Fibroblast of lung (primary cell): Measurements from ENCODE around the gene SERP1. TPM values are rescaled to one million over a fixed set of nuclear protein-coding genes. Genes with fewer than 3 reads are reported as not detected.

Source experiments
- DNase-seq, 2 donors: peaks; one replicate each; pipeline versions ENCODE4 v3.0.0 to v3.0.0-alpha.2; 2010; ENCODE audit warnings: low read depth in 2 of 2
- H2AFZ ChIP-seq: 2 replicates; pipeline ENCODE4 v1.5.1; 2012; ENCODE audit warnings: low read length, control low read depth, inconsistent platforms
- H3K27ac ChIP-seq: 2 replicates; pipeline ENCODE4 v1.5.1; 2011; ENCODE audit warnings: low read length, control low read depth; ENCODE audit not compliant: insufficient read depth
- H3K27me3 ChIP-seq: 2 replicates; pipeline ENCODE4 v1.5.1; 2011; ENCODE audit warnings: mild to moderate bottlenecking, low read length; ENCODE audit not compliant: control insufficient read depth, insufficient read depth
- H3K36me3 ChIP-seq: 2 replicates; pipeline ENCODE4 v1.5.1; 2011; ENCODE audit warnings: low read length; ENCODE audit not compliant: control insufficient read depth, insufficient read depth
- H3K4me1 ChIP-seq: 2 replicates; pipeline ENCODE4 v1.5.1; 2011; ENCODE audit warnings: low read length; ENCODE audit not compliant: control insufficient read depth, insufficient read depth; ENCODE audit errors: extremely low read depth
- H3K4me2 ChIP-seq: 2 replicates; pipeline ENCODE4 v1.5.1; 2011; ENCODE audit warnings: low read length, control low read depth; ENCODE audit not compliant: insufficient read depth; ENCODE audit errors: extremely low read depth
- H3K4me3 ChIP-seq, 4 experiments: fragments of 200-600 bp in 1 of 4; sonication (generic) in 1 of 4; replicated peaks in 1 of 4; 2 replicates each; pipeline ENCODE4 v1.5.1; 2011 to 2016; ENCODE audit warnings: low read length in 4 of 4, low read depth in 3 of 4, mild to moderate bottlenecking in 3 of 4, control low read depth in 2 of 4, inconsistent platforms in 1 of 4, mixed read lengths in 1 of 4; ENCODE audit not compliant: insufficient read depth in 1 of 4; ENCODE audit errors: control extremely low read depth in 1 of 4
- H3K79me2 ChIP-seq: 2 replicates; pipeline ENCODE4 v1.5.1; 2012; ENCODE audit warnings: mild to moderate bottlenecking, low read length, inconsistent platforms; ENCODE audit not compliant: control insufficient read depth, insufficient read depth
- H3K9ac ChIP-seq: 2 replicates; pipeline ENCODE4 v1.5.1; 2011; ENCODE audit warnings: mild to moderate bottlenecking, low read length, control low read depth; ENCODE audit not compliant: insufficient read depth
- H3K9me3 ChIP-seq: 2 replicates; pipeline ENCODE4 v1.5.1; 2012; ENCODE audit warnings: low read depth, low read length; ENCODE audit not compliant: control insufficient read depth, insufficient read depth
- H4K20me1 ChIP-seq: 2 replicates; pipeline ENCODE4 v1.5.1; 2011; ENCODE audit warnings: low read length; ENCODE audit not compliant: control insufficient read depth, insufficient read depth; ENCODE audit errors: extremely low read depth
- EZH2 ChIP-seq: IDR thresholded peaks from 2 replicates; pipeline ENCODE4 v1.5.1; 2012; ENCODE audit warnings: low read length, control low read depth, mild to moderate bottlenecking; ENCODE audit errors: missing control alignments
- polyA plus RNA-seq, 2 donors: library from polyadenylated mRNA; depleted of rRNA in 1 of 2; stranded (reverse) in 1 of 2; unstranded in 1 of 2; fragments of >200 nt; gene quantifications; 2 replicates each; pipeline ENCODE4 v1.2.1, GENCODE V29; 2011 to 2012; ENCODE audit warnings: missing spikeins in 1 of 2
- total RNA-seq: library from RNA; depleted of rRNA; stranded (reverse); fragments of >200 nt; gene quantifications from 2 replicates; pipeline ENCODE4 v1.2.1, GENCODE V29; 2014
- TF ChIP-seq, protein P1 (sequence below), 2 donors: IDR thresholded peaks in 1 of 2; conservative IDR thresholded peaks in 1 of 2; 1 replicate in 1 of 2; 2 replicates in 1 of 2; pipeline ENCODE4 v1.5.1; 2011 to 2012; ENCODE audit warnings: low read length in 2 of 2, control low read depth in 1 of 2, inconsistent platforms in 1 of 2, low read depth in 1 of 2, mild to moderate bottlenecking in 1 of 2

SERP1 gene
- total and polyA plus RNA-seq, 2 donors (not counting 1 experiment from before 2014, with no cell fraction given), result 105 to 135 TPM

- H3K36me3 ChIP-seq, result no peaks in the 10 kb centered on the region
- H4K20me1 ChIP-seq, result no peaks in the 10 kb centered on the region
- no peak overlapping the region for H3K27ac ChIP-seq
- no peak overlapping the region for H2AFZ ChIP-seq
- H3K79me2 ChIP-seq, result no peaks in the 10 kb centered on the region
- no peaks in the 10 kb centered on the region for H3K9me3 ChIP-seq
- no peak overlapping the region for H3K4me2 ChIP-seq
- no peak for TF ChIP-seq EZH2
- TF ChIP-seq, protein P1, sequence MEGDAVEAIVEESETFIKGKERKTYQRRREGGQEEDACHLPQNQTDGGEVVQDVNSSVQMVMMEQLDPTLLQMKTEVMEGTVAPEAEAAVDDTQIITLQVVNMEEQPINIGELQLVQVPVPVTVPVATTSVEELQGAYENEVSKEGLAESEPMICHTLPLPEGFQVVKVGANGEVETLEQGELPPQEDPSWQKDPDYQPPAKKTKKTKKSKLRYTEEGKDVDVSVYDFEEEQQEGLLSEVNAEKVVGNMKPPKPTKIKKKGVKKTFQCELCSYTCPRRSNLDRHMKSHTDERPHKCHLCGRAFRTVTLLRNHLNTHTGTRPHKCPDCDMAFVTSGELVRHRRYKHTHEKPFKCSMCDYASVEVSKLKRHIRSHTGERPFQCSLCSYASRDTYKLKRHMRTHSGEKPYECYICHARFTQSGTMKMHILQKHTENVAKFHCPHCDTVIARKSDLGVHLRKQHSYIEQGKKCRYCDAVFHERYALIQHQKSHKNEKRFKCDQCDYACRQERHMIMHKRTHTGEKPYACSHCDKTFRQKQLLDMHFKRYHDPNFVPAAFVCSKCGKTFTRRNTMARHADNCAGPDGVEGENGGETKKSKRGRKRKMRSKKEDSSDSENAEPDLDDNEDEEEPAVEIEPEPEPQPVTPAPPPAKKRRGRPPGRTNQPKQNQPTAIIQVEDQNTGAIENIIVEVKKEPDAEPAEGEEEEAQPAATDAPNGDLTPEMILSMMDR (conservative IDR thresholded peaks at IDR 0.05 in 1 of 2, IDR thresholded peaks at IDR 0.05 in 1 of 2; ENCODE audit: low read depth in 1 of 2, low read length in 2 of 2), result no peak
- no peak overlapping the region for H3K9ac ChIP-seq
- no peak for DNase-seq
- no peak overlapping the region for H3K4me3 ChIP-seq
- no peaks in the 10 kb centered on the region for H3K27me3 ChIP-seq
- H3K4me1 ChIP-seq, result no peaks in the 10 kb centered on the region
These were observed 51.8 kb downstream of the SERP1 start for GRCh38 chr3:150494411-150494977.

Other genes starting within 250 kb of the SERP1 start
- 10.3 and 23.6 TPM in 2 replicates for gene TSC22D2, start 138.2 kb downstream of the SERP1 start, total RNA-seq
- 29.3 and 45.5 TPM in 2 replicates for gene TSC22D2, start 138.2 kb downstream of the SERP1 start, polyA plus RNA-seq
- gene EIF2A, start 291 bp upstream of the SERP1 start, total RNA-seq, result 128 and 248 TPM in 2 replicates
- gene EIF2A, start 291 bp upstream of the SERP1 start, polyA plus RNA-seq, result 167 and 208 TPM in 2 replicates
- 52.1 and 130 TPM in 2 replicates for gene SELENOT, start 56.8 kb upstream of the SERP1 start, total RNA-seq
- gene SELENOT, start 56.8 kb upstream of the SERP1 start, polyA plus RNA-seq, result 347 and 365 TPM in 2 replicates
- under 0.01 TPM in 1 of 2 replicates, not detected in the other for gene ERICH6, start 157.4 kb upstream of the SERP1 start, total RNA-seq
- 0.10 TPM in 1 of 2 replicates, not detected in the other for gene ERICH6, start 157.4 kb upstream of the SERP1 start, polyA plus RNA-seq
- 28.9 and 31.1 TPM in 2 replicates for gene SIAH2, start 216.7 kb upstream of the SERP1 start, total RNA-seq
- 17.5 and 29.7 TPM in 2 replicates for gene SIAH2, start 216.7 kb upstream of the SERP1 start, polyA plus RNA-seq